Parathyroid adenoma (tissue), 2 donors: ENCODE results near the gene OSTC.

ENCODE experiments used
- H2AFZ ChIP-seq: fragments of 300-600 bp; sonication (generic); one replicate; pipeline ENCODE4 v1.7.0; 2017; ENCODE audit warnings: antibody characterized with exemption, mild to moderate bottlenecking
- H3K27ac ChIP-seq: fragments of 300-600 bp; sonication (generic); one replicate; pipeline ENCODE4 v1.7.0; 2017
- H3K27me3 ChIP-seq: fragments of 300-600 bp; sonication (generic); one replicate; pipeline ENCODE4 v1.7.0; 2017; ENCODE audit warnings: low read length; ENCODE audit not compliant: control insufficient read depth, insufficient read depth
- H3K36me3 ChIP-seq: fragments of 300-600 bp; sonication (generic); one replicate; pipeline ENCODE4 v1.7.0; 2017; ENCODE audit warnings: low read length; ENCODE audit not compliant: control insufficient read depth, insufficient read depth
- H3K4me1 ChIP-seq: fragments of 300-600 bp; sonication (generic); one replicate; pipeline ENCODE4 v1.7.0; 2017; ENCODE audit warnings: control low read depth
- H3K4me2 ChIP-seq: fragments of 300-600 bp; sonication (generic); one replicate; pipeline ENCODE4 v1.7.0; 2017; ENCODE audit warnings: low read length
- H3K4me3 ChIP-seq: fragments of 300-600 bp; sonication (generic); one replicate; pipeline ENCODE4 v1.7.0; 2017; ENCODE audit warnings: low read depth, low read length
- H3K79me2 ChIP-seq: fragments of 300-600 bp; sonication (generic); one replicate; pipeline ENCODE4 v1.7.0; 2017; ENCODE audit warnings: control low read depth
- H3K9ac ChIP-seq: fragments of 300-600 bp; sonication (generic); one replicate; pipeline ENCODE4 v1.7.0; 2017; ENCODE audit warnings: mild to moderate bottlenecking
- H3K9me3 ChIP-seq: fragments of 300-600 bp; sonication (generic); one replicate; pipeline ENCODE4 v1.7.0; 2017; ENCODE audit warnings: low read length; ENCODE audit not compliant: control insufficient read depth
- TF ChIP-seq, protein P1 (sequence below): fragments of 300-600 bp; sonication (generic); IDR thresholded peaks from one replicate; pipeline ENCODE4 v1.7.0; 2017; ENCODE audit warnings: antibody characterized with exemption, mild to moderate bottlenecking
- donor health status: primary hyperparathyroidism.

OSTC gene

DNA sequence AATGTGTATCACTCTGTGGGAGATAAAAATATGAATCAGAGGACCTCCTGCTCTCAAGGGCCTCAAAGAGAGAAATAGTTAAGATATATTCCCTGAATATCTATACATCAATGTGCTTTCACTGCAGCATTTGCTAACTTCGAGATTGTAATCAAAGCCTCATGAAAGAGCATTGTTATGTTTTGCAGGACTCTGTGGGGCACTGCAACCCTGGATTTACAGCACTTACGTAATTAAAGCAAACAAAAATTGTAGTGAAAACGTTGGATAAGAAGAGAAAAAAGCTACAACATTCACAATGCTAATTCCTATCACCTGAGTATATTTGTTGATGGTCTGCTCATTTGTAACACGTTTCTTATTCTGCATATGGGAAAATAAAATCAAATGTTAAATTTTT, 64.5 kb downstream of the OSTC start:
- Histone ChIP-seq H3K27ac (no peak overlapping the region), H2AFZ (no peak overlapping the region), H3K4me1 (no peaks in the 10 kb centered on the region), H3K36me3 (no peaks in the 10 kb centered on the region), H3K9ac (no peak overlapping the region), H3K4me3 (no peak overlapping the region), H3K79me2 (no peaks in the 10 kb centered on the region), H3K27me3 (no peaks in the 10 kb centered on the region), H3K4me2 (no peak overlapping the region), H3K9me3 (no peaks in the 10 kb centered on the region)
- TF ChIP-seq, protein P1, sequence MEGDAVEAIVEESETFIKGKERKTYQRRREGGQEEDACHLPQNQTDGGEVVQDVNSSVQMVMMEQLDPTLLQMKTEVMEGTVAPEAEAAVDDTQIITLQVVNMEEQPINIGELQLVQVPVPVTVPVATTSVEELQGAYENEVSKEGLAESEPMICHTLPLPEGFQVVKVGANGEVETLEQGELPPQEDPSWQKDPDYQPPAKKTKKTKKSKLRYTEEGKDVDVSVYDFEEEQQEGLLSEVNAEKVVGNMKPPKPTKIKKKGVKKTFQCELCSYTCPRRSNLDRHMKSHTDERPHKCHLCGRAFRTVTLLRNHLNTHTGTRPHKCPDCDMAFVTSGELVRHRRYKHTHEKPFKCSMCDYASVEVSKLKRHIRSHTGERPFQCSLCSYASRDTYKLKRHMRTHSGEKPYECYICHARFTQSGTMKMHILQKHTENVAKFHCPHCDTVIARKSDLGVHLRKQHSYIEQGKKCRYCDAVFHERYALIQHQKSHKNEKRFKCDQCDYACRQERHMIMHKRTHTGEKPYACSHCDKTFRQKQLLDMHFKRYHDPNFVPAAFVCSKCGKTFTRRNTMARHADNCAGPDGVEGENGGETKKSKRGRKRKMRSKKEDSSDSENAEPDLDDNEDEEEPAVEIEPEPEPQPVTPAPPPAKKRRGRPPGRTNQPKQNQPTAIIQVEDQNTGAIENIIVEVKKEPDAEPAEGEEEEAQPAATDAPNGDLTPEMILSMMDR: no peak

DNA sequence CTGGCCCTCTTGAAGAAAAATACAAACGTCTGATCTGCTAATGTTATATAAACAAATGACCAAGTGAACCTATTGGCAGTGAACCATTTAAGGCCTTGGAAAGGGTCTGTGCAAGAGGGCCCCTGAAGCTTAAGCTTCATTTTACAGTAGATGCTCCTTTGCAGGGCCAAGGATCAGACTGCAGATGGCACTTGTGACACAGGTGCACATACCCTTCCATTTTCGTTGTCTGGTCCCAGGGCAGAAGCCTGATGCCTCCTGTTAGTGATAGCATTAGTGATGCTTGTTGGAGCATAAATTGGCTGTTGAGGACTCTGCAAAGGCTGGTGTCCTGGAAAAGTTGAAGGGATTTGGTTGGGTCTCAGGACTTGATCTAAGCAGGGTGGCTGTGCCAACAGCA, 65.9 kb downstream of the OSTC start:
- TF ChIP-seq, protein P1: no peak
- no peaks in the 10 kb centered on the region for H3K36me3 ChIP-seq

DNA sequence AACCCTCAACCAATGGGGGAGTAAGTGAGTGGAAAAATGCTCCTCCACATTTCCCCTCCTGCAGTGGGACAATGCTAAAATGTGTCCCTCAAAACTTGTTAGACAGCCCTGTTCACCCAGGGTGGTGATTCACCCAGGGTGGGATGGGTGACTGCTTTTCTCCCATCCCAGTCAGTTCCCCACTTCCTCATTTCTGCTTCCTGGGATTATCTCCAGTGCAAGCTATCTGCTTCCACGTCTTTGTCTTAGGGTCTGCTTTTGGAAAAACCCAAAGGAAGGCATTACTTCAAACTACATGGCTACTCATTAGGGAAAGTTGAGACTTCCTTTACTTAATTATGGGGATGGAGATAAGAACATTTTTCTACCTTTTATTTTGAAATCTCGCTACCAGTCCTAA, 67.0 kb downstream of the OSTC start:
- no peaks in the 10 kb centered on the region for H3K4me1 ChIP-seq
- H2AFZ ChIP-seq: no peak overlapping the region
- H3K9ac ChIP-seq: no peak overlapping the region
- no peaks in the 10 kb centered on the region for H3K79me2 ChIP-seq
- TF ChIP-seq, protein P1: no peak
- no peaks in the 10 kb centered on the region for H3K27me3 ChIP-seq
- no peaks in the 10 kb centered on the region for H3K9me3 ChIP-seq
- no peak overlapping the region for H3K4me3 ChIP-seq
- no peaks in the 10 kb centered on the region for H3K36me3 ChIP-seq
- H3K27ac ChIP-seq: no peak overlapping the region
- no peak overlapping the region for H3K4me2 ChIP-seq

More for the DNA sequence above, 65.9 kb downstream of the OSTC start:
- no peak overlapping the region for H3K4me2 ChIP-seq
- H2AFZ ChIP-seq: no peak overlapping the region
- no peaks in the 10 kb centered on the region for H3K27me3 ChIP-seq
- no peaks in the 10 kb centered on the region for H3K79me2 ChIP-seq
- H3K4me1 ChIP-seq: no peaks in the 10 kb centered on the region
- H3K4me3 ChIP-seq: no peak overlapping the region
- H3K9me3 ChIP-seq: no peaks in the 10 kb centered on the region
- no peak overlapping the region for H3K27ac ChIP-seq
- no peak overlapping the region for H3K9ac ChIP-seq
